Endothelial cell (in vitro differentiated cells): ENCODE measurements around the gene MYO7B. TPM values are rescaled to one million over a fixed set of nuclear protein-coding genes. Genes with fewer than 3 reads are reported as not detected.

Experiments used
- DNase-seq: peaks from one replicate; pipeline ENCODE4 v3.0.0; 2021; ENCODE audit warnings: low spot score
- H3K27ac Mint-ChIP-seq: one replicate; pipeline ENCODE4 v1.8.0; 2021; ENCODE audit warnings: mixed read lengths, inconsistent platforms; ENCODE audit not compliant: unreplicated experiment
- H3K27me3 Mint-ChIP-seq: one replicate; pipeline ENCODE4 v1.8.0; 2021; ENCODE audit warnings: mild to moderate bottlenecking, moderate library complexity, mixed read lengths, inconsistent platforms; ENCODE audit not compliant: unreplicated experiment
- H3K36me3 Mint-ChIP-seq: one replicate; pipeline ENCODE4 v1.8.0; 2021; ENCODE audit warnings: mild to moderate bottlenecking, low read depth, mixed read lengths, inconsistent platforms; ENCODE audit not compliant: unreplicated experiment
- H3K4me1 Mint-ChIP-seq: one replicate; pipeline ENCODE4 v1.8.0; 2021; ENCODE audit warnings: mild to moderate bottlenecking, mixed read lengths, inconsistent platforms; ENCODE audit not compliant: unreplicated experiment
- H3K4me3 Mint-ChIP-seq: one replicate; pipeline ENCODE4 v1.8.0; 2021; ENCODE audit warnings: mild to moderate bottlenecking, mixed read lengths, inconsistent platforms; ENCODE audit not compliant: unreplicated experiment
- H3K9me3 Mint-ChIP-seq: one replicate; pipeline ENCODE4 v1.8.0; 2021; ENCODE audit warnings: mixed read lengths, inconsistent platforms; ENCODE audit not compliant: unreplicated experiment
- CTCF ChIP-seq: fragments of 200-600 bp; sonication (generic); IDR thresholded peaks from one replicate; pipeline ENCODE4 v1.5.0; 2021; ENCODE audit warnings: antibody characterized with exemption; ENCODE audit not compliant: unreplicated experiment
- total RNA-seq: library from RNA; stranded (reverse); fragmentation: NEBNext Ultra II Directional; extraction: Animal tissue kit (Norgen Biotek cat#: 25700); gene quantifications from one replicate; pipeline ENCODE4 v1.2.1, GENCODE V29; 2021; ENCODE audit not compliant: unreplicated experiment

The MYO7B gene
- total RNA-seq, 1 donor from 2014 or later = 0.90 TPM

GRCh38 chr2:127612111-127612822, 76.8 kb downstream of the MYO7B start:
- no peak for TF ChIP-seq CTCF
- Mint-ChIP-seq H3K27ac (no peak overlapping the region), H3K4me1 (no peaks in the 10 kb centered on the region), H3K9me3 (peaks cover 4% of the 10 kb centered on the region), H3K36me3 (peaks cover 5% of the 10 kb centered on the region), H3K27me3 (peaks cover 6% of the 10 kb centered on the region), H3K4me3 (no peak overlapping the region)
- no peak for DNase-seq

- H3K27me3 Mint-ChIP-seq = peaks cover 6% of the 10 kb centered on the region
- H3K4me1 Mint-ChIP-seq = no peaks in the 10 kb centered on the region
- no peak for DNase-seq
- H3K36me3 Mint-ChIP-seq = peaks cover 8% of the 10 kb centered on the region
- TF ChIP-seq CTCF = no peak
- peaks cover 4% of the 10 kb centered on the region for H3K9me3 Mint-ChIP-seq
- no peak overlapping the region for H3K4me3 Mint-ChIP-seq
- H3K27ac Mint-ChIP-seq = no peak overlapping the region
These were observed 78.8 kb downstream of the MYO7B start for GRCh38 chr2:127614246-127614645.

- Mint-ChIP-seq H3K36me3 (peaks cover 8% of the 10 kb centered on the region), H3K27me3 (peaks cover 6% of the 10 kb centered on the region), H3K9me3 (peaks cover 4% of the 10 kb centered on the region), H3K4me1 (no peaks in the 10 kb centered on the region), H3K4me3 (no peak overlapping the region), H3K27ac (no peak overlapping the region)
- no peak for DNase-seq
- no peak for TF ChIP-seq CTCF
These were observed 79.2 kb downstream of the MYO7B start for GRCh38 chr2:127614731-127615130.

- Mint-ChIP-seq H3K27me3 (peaks cover 6% of the 10 kb centered on the region), H3K27ac (no peak overlapping the region), H3K4me3 (no peak overlapping the region), H3K9me3 (peaks cover 4% of the 10 kb centered on the region), H3K36me3 (peaks cover 8% of the 10 kb centered on the region), H3K4me1 (no peaks in the 10 kb centered on the region)
- TF ChIP-seq CTCF = no peak
- DNase-seq = no peak
These were observed 80.2 kb downstream of the MYO7B start for GRCh38 chr2:127615511-127616166.

GRCh38 chr2:127618551-127619202, 83.2 kb downstream of the MYO7B start:
- H3K27me3 Mint-ChIP-seq = peaks cover 6% of the 10 kb centered on the region
- H3K4me1 Mint-ChIP-seq = no peaks in the 10 kb centered on the region
- peaks cover 3% of the 10 kb centered on the region for H3K36me3 Mint-ChIP-seq
- TF ChIP-seq CTCF = no peak
- no peak overlapping the region for H3K4me3 Mint-ChIP-seq
- DNase-seq = no peak
- H3K27ac Mint-ChIP-seq = no peak overlapping the region
- H3K9me3 Mint-ChIP-seq = no peaks in the 10 kb centered on the region
